Measurements from ENCODE around the gene GARNL3. TPM values are rescaled to one million over a fixed set of nuclear protein-coding genes. Genes with fewer than 3 reads are reported as not detected.

The GARNL3 gene
- total and polyA plus RNA-seq, 2 donors (not counting 1 experiment from before 2014, with no cell fraction given), result 1.5 to 12.6 TPM

GRCh38 chr9:127221695-127222094, 42.9 kb upstream of the GARNL3 start:
- H3K4me3 Mint-ChIP-seq, result peak overlapping the region; percentile 0
- Histone ChIP-seq H3K79me2 (ENCODE audit: control insufficient read depth, insufficient read depth, low read length) (no peaks in the 10 kb centered on the region), H4K20me1 (ENCODE audit: control insufficient read depth, insufficient read depth, low read length, poor library complexity, severe bottlenecking) (no peaks in the 10 kb centered on the region), H3K27me3 (replicated peaks in 1 of 4; ENCODE audit: control extremely low read depth in 1 of 4, control insufficient read depth in 3 of 4, insufficient read depth in 4 of 4, low read length in 3 of 4) (peaks cover 0 to 7% (median 3%) of the 10 kb centered on the region in 4 experiments), H2AFZ (ENCODE audit: insufficient read depth, low read depth, low read length, poor library complexity, severe bottlenecking) (no peak overlapping the region), H3K9ac (ENCODE audit: low read length) (no peak overlapping the region), H3K27ac (ENCODE audit: low read length in 2 of 2) (peak overlapping the region in 1 of 2 donors; percentile 12), H3K4me2 (replicated peaks; ENCODE audit: low read depth, low read length, poor library complexity, severe bottlenecking) (peak overlapping the region; percentile 11), H3K9me3 (ENCODE audit: control extremely low read depth in 1 of 3, control insufficient read depth in 2 of 3, insufficient read depth in 1 of 3, low read length in 2 of 3) (peaks cover 0 to 3% (median 0%) of the 10 kb centered on the region in 3 donors), H3K4me1 (ENCODE audit: control insufficient read depth in 2 of 2, insufficient read depth in 2 of 2, low read length in 2 of 2) (peaks cover 21 to 33% of the 10 kb centered on the region in 2 donors), H3K36me3 (replicated peaks in 1 of 2; ENCODE audit: control extremely low read depth in 1 of 2, control insufficient read depth in 1 of 2, extremely low read depth in 1 of 2, insufficient read depth in 2 of 2, low read length in 1 of 2) (no peaks in the 10 kb centered on the region), H3K4me3 (ENCODE audit: control extremely low read depth in 1 of 5, extremely low read depth in 1 of 5, insufficient read depth in 1 of 5, low read depth in 2 of 5, low read length in 4 of 5) (no peak overlapping the region)
- CTCF ChIA-PET, result interaction anchor here (1.0 to 1.1 kb wide), 2 partner anchors 8 to 87 kb away, joined by 3 read pairs; no protein-coding TSS in a partner anchor
- POLR2A ChIA-PET, result no interaction called here
- H3K9me3 Mint-ChIP-seq (ENCODE audit: insufficient read depth), result no peaks in the 10 kb centered on the region
- H3K27me3 Mint-ChIP-seq, result peaks cover 4% of the 10 kb centered on the region
- no peak for DNase-seq
- no peak for ATAC-seq (ENCODE audit: low read depth)
- 3% methylated on average over 2 of the region's 2 CpGs for WGBS (ENCODE audit: insufficient coverage)
- H3K27ac Mint-ChIP-seq, result no peak overlapping the region
- TF ChIP-seq CTCF (IDR thresholded peaks at IDR 0.05) (no peak), EZH2 (IDR thresholded peaks at IDR 0.05; ENCODE audit: borderline replicate concordance, insufficient read depth, low read depth, low read length, poor library complexity, severe bottlenecking) (no peak)
- H3K4me1 Mint-ChIP-seq, result peaks cover 43% of the 10 kb centered on the region
- intact Hi-C loops (cut with micrococcal nuclease), result no loop called here

- no peak for ATAC-seq (ENCODE audit: low read depth)
- Mint-ChIP-seq H3K9me3 (ENCODE audit: insufficient read depth) (no peaks in the 10 kb centered on the region), H3K4me1 (peaks cover 43% of the 10 kb centered on the region), H3K27ac (peak overlapping the region; percentile 26), H3K27me3 (peaks cover 4% of the 10 kb centered on the region), H3K4me3 (no peak overlapping the region)
- H3K27ac ChIP-seq (ENCODE audit: low read length in 2 of 2), result no peak overlapping the region
- H3K9ac ChIP-seq (ENCODE audit: low read length), result no peak overlapping the region
- H3K4me3 ChIP-seq (ENCODE audit: control extremely low read depth in 1 of 5, extremely low read depth in 1 of 5, insufficient read depth in 1 of 5, low read depth in 2 of 5, low read length in 4 of 5), result no peak overlapping the region
- no peak for DNase-seq
- WGBS (ENCODE audit: insufficient coverage), result 100% methylated on average over 2 of the region's 15 CpGs
- H3K4me2 ChIP-seq (replicated peaks; ENCODE audit: low read depth, low read length, poor library complexity, severe bottlenecking), result no peak overlapping the region
- ChIA-PET POLR2A (no interaction called here), CTCF (interaction anchor here (1.0 to 5.1 kb wide), 3 partner anchors 8 to 22 kb away, joined by 3 to 30 read pairs (median 21); no protein-coding TSS in a partner anchor)
- no peaks in the 10 kb centered on the region for H4K20me1 ChIP-seq (ENCODE audit: control insufficient read depth, insufficient read depth, low read length, poor library complexity, severe bottlenecking)
- no peak for TF ChIP-seq EZH2 (IDR thresholded peaks at IDR 0.05; ENCODE audit: borderline replicate concordance, insufficient read depth, low read depth, low read length, poor library complexity, severe bottlenecking)
- TF ChIP-seq CTCF (IDR thresholded peaks at IDR 0.05), result no peak
- intact Hi-C loops (cut with micrococcal nuclease), result no loop called here
- no peak overlapping the region for H2AFZ ChIP-seq (ENCODE audit: insufficient read depth, low read depth, low read length, poor library complexity, severe bottlenecking)
- H3K27me3 ChIP-seq (replicated peaks in 1 of 4; ENCODE audit: control extremely low read depth in 1 of 4, control insufficient read depth in 3 of 4, insufficient read depth in 4 of 4, low read length in 3 of 4), result peaks cover 0 to 9% (median 3%) of the 10 kb centered on the region in 4 experiments
- H3K79me2 ChIP-seq (ENCODE audit: control insufficient read depth, insufficient read depth, low read length), result no peaks in the 10 kb centered on the region
- H3K36me3 ChIP-seq (replicated peaks in 1 of 2; ENCODE audit: control extremely low read depth in 1 of 2, control insufficient read depth in 1 of 2, extremely low read depth in 1 of 2, insufficient read depth in 2 of 2, low read length in 1 of 2), result no peaks in the 10 kb centered on the region
- peaks cover 21 to 33% of the 10 kb centered on the region in 2 donors for H3K4me1 ChIP-seq (ENCODE audit: control insufficient read depth in 2 of 2, insufficient read depth in 2 of 2, low read length in 2 of 2)
- H3K9me3 ChIP-seq (ENCODE audit: control extremely low read depth in 1 of 3, control insufficient read depth in 2 of 3, insufficient read depth in 1 of 3, low read length in 2 of 3), result peaks cover 0 to 3% (median 0%) of the 10 kb centered on the region in 3 donors
Measured at GRCh38 chr9:127222388-127223095, 42.0 kb upstream of the GARNL3 start.
